ENCODE measurements around the gene HSD17B14. TPM values are rescaled to one million over a fixed set of nuclear protein-coding genes. Genes with fewer than 3 reads are reported as not detected.

HSD17B14 gene
- total RNA-seq, 6 donors from 2014 or later, result 13.8 to 65.0 (median 28.5) TPM

DNA sequence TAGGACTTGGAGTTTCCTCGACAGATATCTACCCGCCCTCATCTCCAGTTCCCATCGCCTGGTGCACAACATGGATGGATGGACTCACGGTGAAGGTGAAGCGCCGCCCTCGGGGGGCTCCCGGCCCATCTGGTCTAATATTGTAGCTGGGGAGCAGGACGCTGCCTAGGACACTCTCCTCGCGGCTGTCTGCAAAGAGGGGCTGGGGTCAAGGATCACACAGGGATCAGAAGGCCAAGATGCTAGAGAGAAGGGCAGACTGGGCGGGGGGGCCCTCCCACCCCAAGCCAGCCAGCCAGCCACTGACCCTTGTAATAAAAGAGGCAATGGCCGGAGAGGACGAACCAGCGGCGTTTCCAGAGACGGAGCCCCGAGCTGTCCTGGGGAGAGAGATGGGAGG lies 25.0 kb upstream of the HSD17B14 start:
- ATAC-seq (ENCODE audit: low FRiP score in 2 of 2) (no peak), DNase-seq (peak in 1 of 2 donors; percentile 72)
- H3K36me3 ChIP-seq, result no peaks in the 10 kb centered on the region
- H3K4me1 ChIP-seq, result peaks cover 0 to 17% (median 7%) of the 10 kb centered on the region in 4 donors
- H3K27me3 ChIP-seq, result no peaks in the 10 kb centered on the region
- no peaks in the 10 kb centered on the region for H3K9me3 ChIP-seq
- no peak overlapping the region for H3K27ac ChIP-seq
- 87 to 89% methylated on average over 18 of the region's 18 CpGs for WGBS, 2 donors
- no peak for TF ChIP-seq CTCF (IDR thresholded peaks at IDR 0.05)
- no peak for TF ChIP-seq EP300 (IDR thresholded peaks at IDR 0.05)
- no peak for TF ChIP-seq POLR2AphosphoS5 (IDR thresholded peaks at IDR 0.05)
- no peak for TF ChIP-seq POLR2A (IDR thresholded peaks at IDR 0.05)
- H3K4me3 ChIP-seq, result no peak overlapping the region

DNA sequence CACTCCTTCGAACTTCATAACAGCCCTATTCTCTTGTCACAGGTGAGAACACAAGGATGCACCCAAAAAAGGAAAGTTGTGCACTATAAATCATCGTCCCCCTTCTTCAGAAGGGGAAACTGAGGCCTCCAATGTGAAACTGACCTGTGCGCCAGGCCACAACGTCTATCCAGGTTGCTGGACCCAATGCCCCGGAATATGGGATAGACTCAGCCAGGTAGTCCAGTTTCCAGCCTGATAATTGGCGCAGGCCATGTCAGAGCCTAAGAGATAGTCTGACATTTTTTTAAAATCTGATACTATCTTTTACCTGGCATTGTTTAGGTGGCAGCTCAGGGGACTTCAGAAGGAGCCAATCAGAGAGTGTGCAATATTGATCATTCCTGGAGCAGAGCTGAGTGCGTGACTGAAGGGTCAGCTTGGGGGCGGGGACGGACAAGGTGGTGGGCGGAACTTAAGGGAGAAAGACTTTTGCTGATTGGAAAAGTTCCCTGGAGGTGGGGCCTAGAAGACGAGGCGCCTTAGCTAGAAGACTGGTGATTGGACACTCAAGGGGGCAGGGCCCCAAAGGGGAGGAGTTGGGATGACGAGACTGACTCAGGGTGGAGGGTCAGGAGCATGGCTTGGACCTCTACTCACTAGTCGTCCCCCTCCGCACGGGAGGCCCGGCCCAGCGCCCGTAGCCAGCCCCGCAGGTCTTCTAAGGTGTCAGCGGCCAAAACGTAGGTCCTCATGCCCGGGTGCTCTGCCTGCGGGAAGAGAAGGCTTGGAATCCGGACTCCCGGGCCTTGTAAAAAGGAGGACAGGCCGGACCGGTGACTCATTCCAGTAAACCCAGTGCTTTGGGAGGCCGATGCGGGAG lies 23.7 kb upstream of the HSD17B14 start:
- no peaks in the 10 kb centered on the region for H3K9me3 ChIP-seq
- no peaks in the 10 kb centered on the region for H3K36me3 ChIP-seq
- H3K27me3 ChIP-seq, result no peaks in the 10 kb centered on the region
- H3K4me3 ChIP-seq, result peak overlapping the region in 2 of 4 donors; percentile 32 to 37
- peak; percentile 69 to 75 for DNase-seq
- TF ChIP-seq POLR2A (IDR thresholded peaks at IDR 0.05), result peak in 1 of 4 donors; percentile 8
- no peak for TF ChIP-seq EP300 (IDR thresholded peaks at IDR 0.05)
- peak; percentile 46 to 72 for ATAC-seq (ENCODE audit: low FRiP score in 2 of 2)
- peak overlapping the region in 1 of 4 donors; percentile 49 for H3K27ac ChIP-seq
- peaks cover 0 to 15% (median 7%) of the 10 kb centered on the region in 4 donors for H3K4me1 ChIP-seq
- 74 to 82% methylated on average over 30 of the region's 30 CpGs for WGBS, 2 donors

DNA sequence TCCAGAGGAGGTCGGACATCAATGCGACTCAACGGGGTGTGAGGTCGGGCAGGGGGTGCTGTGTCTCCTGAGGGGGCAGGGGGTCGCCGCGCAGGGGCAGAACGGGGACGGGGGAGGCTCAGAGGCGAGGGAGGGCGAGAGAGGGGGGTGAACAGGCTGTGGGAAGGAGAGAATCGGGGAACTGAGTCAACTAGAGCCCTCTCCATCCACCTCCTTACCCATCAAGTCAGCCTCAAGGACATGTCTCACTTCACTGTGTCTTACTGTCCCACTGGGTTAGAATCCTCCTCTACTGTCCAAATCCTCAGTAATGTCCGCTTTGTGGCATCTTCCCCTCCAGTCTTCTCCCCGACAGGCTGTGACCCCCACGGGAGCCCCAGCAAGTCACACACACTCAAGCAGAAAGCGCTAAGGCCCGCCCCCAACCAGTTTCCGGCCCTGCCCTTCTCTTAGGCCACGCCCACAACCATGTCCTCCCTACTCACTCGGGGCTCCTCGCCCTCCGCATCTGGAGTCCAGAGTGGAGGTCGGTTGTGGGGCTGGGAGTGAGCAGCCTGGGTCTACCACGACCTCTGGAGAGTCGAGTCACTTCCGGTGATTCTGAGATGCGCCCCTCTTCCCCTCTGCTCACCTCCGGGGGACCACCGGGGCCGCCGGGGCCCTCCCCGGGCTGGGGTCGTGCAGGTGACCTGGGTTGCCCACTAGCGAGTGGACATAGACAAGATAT lies 22.9 kb upstream of the HSD17B14 start:
- ATAC-seq (ENCODE audit: low FRiP score in 2 of 2), result peak; percentile 73 to 80
- no peaks in the 10 kb centered on the region for H3K27me3 ChIP-seq
- peaks cover 0 to 15% (median 7%) of the 10 kb centered on the region in 4 donors for H3K4me1 ChIP-seq
- DNase-seq, result peak; percentile 81 to 85
- H3K9me3 ChIP-seq, result no peaks in the 10 kb centered on the region
- peak overlapping the region in 1 of 4 donors; percentile 49 for H3K27ac ChIP-seq
- H3K36me3 ChIP-seq, result no peaks in the 10 kb centered on the region
- TF ChIP-seq POLR2AphosphoS5 (IDR thresholded peaks at IDR 0.05) (no peak), EP300 (IDR thresholded peaks at IDR 0.05) (no peak), POLR2A (IDR thresholded peaks at IDR 0.05) (no peak), CTCF (IDR thresholded peaks at IDR 0.05) (no peak)
- peak overlapping the region in 3 of 4 donors; percentile 32 to 37 (median 37) for H3K4me3 ChIP-seq
- 34 to 50% methylated on average over 25 to 30 of the region's 34 CpGs for WGBS, 2 donors

- no peaks in the 10 kb centered on the region for H3K27me3 ChIP-seq
- H3K4me3 ChIP-seq, result no peak overlapping the region
- peaks cover 0 to 15% (median 7%) of the 10 kb centered on the region in 4 donors for H3K4me1 ChIP-seq
- H3K27ac ChIP-seq, result no peak overlapping the region
- H3K36me3 ChIP-seq, result no peaks in the 10 kb centered on the region
- ATAC-seq (ENCODE audit: low FRiP score in 2 of 2) (no peak), DNase-seq (no peak)
- TF ChIP-seq CTCF (IDR thresholded peaks at IDR 0.05) (no peak), POLR2A (IDR thresholded peaks at IDR 0.05) (no peak), POLR2AphosphoS5 (IDR thresholded peaks at IDR 0.05) (no peak), EP300 (IDR thresholded peaks at IDR 0.05) (no peak)
- WGBS, 2 donors, result 86 to 98% methylated on average over 6 of the region's 6 CpGs
- H3K9me3 ChIP-seq, result no peaks in the 10 kb centered on the region
These were observed 20.6 kb upstream of the HSD17B14 start for GRCh38 chr19:48856921-48857320.

GRCh38 chr19:48854103-48854502 lies 17.8 kb upstream of the HSD17B14 start:
- H3K9me3 ChIP-seq, result no peaks in the 10 kb centered on the region
- H3K4me1 ChIP-seq, result peaks cover 0 to 14% (median 3%) of the 10 kb centered on the region in 4 donors
- DNase-seq (no peak), ATAC-seq (ENCODE audit: low FRiP score in 2 of 2) (no peak)
- H3K4me3 ChIP-seq, result no peak overlapping the region
- H3K36me3 ChIP-seq, result no peaks in the 10 kb centered on the region
- 89 to 91% methylated on average over 7 of the region's 7 CpGs for WGBS, 2 donors
- no peaks in the 10 kb centered on the region for H3K27me3 ChIP-seq
- TF ChIP-seq EP300 (IDR thresholded peaks at IDR 0.05), result no peak
- TF ChIP-seq CTCF (IDR thresholded peaks at IDR 0.05), result no peak
- no peak for TF ChIP-seq POLR2A (IDR thresholded peaks at IDR 0.05)
- no peak for TF ChIP-seq POLR2AphosphoS5 (IDR thresholded peaks at IDR 0.05)
- no peak overlapping the region for H3K27ac ChIP-seq

All from upper lobe of left lung (tissue), 6 donors.